Colonic mucosa (tissue), 4 donors: ENCODE results near the gene MYRF. TPM values are rescaled to one million over a fixed set of nuclear protein-coding genes. Genes with fewer than 3 reads are reported as not detected.

Experiments used
- DNase-seq: peaks from one replicate; pipeline ENCODE4 v3.0.0-alpha.2; 2020
- H3K27ac ChIP-seq: fragments of 200-600 bp; one replicate; pipeline ENCODE4 v1.8.0; 2021
- H3K27me3 ChIP-seq: fragments of 200-600 bp; one replicate; pipeline ENCODE4 v1.8.0; 2021
- H3K36me3 ChIP-seq: fragments of 200-600 bp; one replicate; pipeline ENCODE4 v1.8.0; 2021
- H3K4me1 ChIP-seq: fragments of 200-600 bp; one replicate; pipeline ENCODE4 v1.8.0; 2021; ENCODE audit warnings: mild to moderate bottlenecking
- H3K4me3 ChIP-seq: fragments of 200-600 bp; one replicate; pipeline ENCODE4 v1.8.0; 2021
- H3K9ac ChIP-seq, 2 donors: one replicate each; pipeline ENCODE4 v1.7.0; 2013; ENCODE audit warnings: control low read depth in 2 of 2, low read depth in 2 of 2, low read length in 2 of 2
- H3K9me3 ChIP-seq: fragments of 200-600 bp; one replicate; pipeline ENCODE4 v1.8.0; 2021
- CTCF ChIP-seq: fragments of 200-600 bp; IDR thresholded peaks from one replicate; pipeline ENCODE4 v1.8.0; 2022; ENCODE audit warnings: antibody characterized with exemption, mild to moderate bottlenecking
- intact Hi-C: fragments of 100-400 bp; cut with DNase I; formaldehyde crosslinking; loops from one replicate; pipeline ENCODE4 v1.14.1; 2022
- total RNA-seq, 2 donors: library from RNA; stranded (reverse); fragmentation: NEBNext Ultra II Directional in 1 of 2; extraction: Animal tissue kit (Norgen Biotek cat#: 25700) in 1 of 2; gene quantifications; one replicate each; pipeline ENCODE4 v1.2.1, GENCODE V29; 2021
- donor health status: healthy.
- donor health status: DM: no; HTN: no; CAD: no.
- donor health status: DM: no; HTN: no; CAD: no.

Gene MYRF
- total RNA-seq, 2 donors from 2014 or later, result 8.8 to 14.9 TPM

GRCh38 chr11:61803889-61804647, 51.6 kb downstream of the MYRF start:
- Histone ChIP-seq H3K9me3 (no peaks in the 10 kb centered on the region), H3K9ac (no peak overlapping the region), H3K27ac (no peak overlapping the region), H3K27me3 (no peaks in the 10 kb centered on the region), H3K4me3 (no peak overlapping the region), H3K36me3 (no peaks in the 10 kb centered on the region), H3K4me1 (no peaks in the 10 kb centered on the region)
- TF ChIP-seq CTCF, result no peak
- DNase-seq, result no peak
- intact Hi-C loops, result loop anchor here (5.0 to 10.0 kb wide), 2 partner anchors 71 to 278 kb away; no protein-coding TSS in a partner anchor

DNA sequence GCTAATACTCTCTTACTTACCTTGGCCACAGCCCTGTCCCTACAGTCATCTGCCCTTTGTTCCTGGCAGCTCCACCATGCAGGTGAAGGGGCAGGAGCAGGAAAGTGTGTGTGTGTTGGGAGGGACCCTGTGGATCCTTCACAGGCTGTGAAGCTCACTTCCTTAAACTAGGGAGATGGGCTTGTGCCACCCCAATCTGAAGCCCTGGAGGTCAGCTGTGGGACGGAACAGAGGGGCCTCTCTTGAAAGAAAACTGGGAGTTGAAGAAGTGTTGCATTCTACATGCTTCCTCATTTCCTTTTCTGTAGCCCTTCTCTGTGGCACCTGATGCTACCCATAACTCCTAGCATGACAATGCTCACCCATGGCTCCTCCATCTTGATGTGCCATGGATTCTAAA, 52.7 kb downstream of the MYRF start:
- no peaks in the 10 kb centered on the region for H3K27me3 ChIP-seq
- H3K36me3 ChIP-seq, result no peaks in the 10 kb centered on the region
- intact Hi-C loops, result loop anchor here (10.0 kb wide), 1 partner anchor 70 kb away; no protein-coding TSS in a partner anchor
- H3K9ac ChIP-seq, result no peak overlapping the region
- H3K9me3 ChIP-seq, result no peaks in the 10 kb centered on the region
- TF ChIP-seq CTCF, result no peak
- no peak overlapping the region for H3K27ac ChIP-seq
- H3K4me1 ChIP-seq, result no peaks in the 10 kb centered on the region
- no peak overlapping the region for H3K4me3 ChIP-seq
- DNase-seq, result no peak

GRCh38 chr11:61806785-61807184, 54.3 kb downstream of the MYRF start:
- TF ChIP-seq CTCF, result no peak
- no peak for DNase-seq
- H3K9me3 ChIP-seq, result no peaks in the 10 kb centered on the region
- no peak overlapping the region for H3K27ac ChIP-seq
- H3K9ac ChIP-seq, result no peak overlapping the region
- H3K27me3 ChIP-seq, result no peaks in the 10 kb centered on the region
- no peaks in the 10 kb centered on the region for H3K4me1 ChIP-seq
- no peaks in the 10 kb centered on the region for H3K36me3 ChIP-seq
- intact Hi-C loops, result loop anchor here (10.0 kb wide), 1 partner anchor 68 kb away; no protein-coding TSS in a partner anchor
- H3K4me3 ChIP-seq, result no peak overlapping the region

DNA sequence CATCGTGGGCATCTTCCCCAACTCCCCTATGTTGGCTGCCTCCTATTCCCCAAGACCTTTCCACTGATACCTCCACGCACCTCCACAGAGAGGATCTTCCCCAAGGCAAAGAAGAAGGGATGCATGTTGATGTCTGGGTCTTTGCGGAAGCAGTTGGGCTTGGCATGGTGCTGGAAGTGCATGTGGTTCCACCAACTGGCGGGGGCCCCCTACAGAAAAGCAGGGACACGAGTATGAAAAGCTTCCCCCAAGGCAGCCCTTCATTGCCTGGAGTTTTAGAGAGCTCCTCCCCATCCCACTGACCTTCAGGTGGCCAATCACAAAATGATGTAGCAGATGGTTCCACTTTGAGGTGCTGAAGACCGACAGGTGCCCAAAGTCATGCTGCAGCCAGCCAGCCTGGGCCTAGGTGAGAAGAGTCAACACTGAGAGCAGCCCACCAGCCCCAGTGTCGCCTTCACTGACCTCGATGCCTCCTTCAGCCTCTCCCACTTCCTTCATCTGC, 58.3 kb downstream of the MYRF start:
- intact Hi-C loops, result no loop called here
- TF ChIP-seq CTCF, result no peak
- no peak for DNase-seq
- H3K9me3 ChIP-seq, result no peaks in the 10 kb centered on the region
- no peak overlapping the region for H3K27ac ChIP-seq
- no peaks in the 10 kb centered on the region for H3K36me3 ChIP-seq
- H3K4me1 ChIP-seq, result no peaks in the 10 kb centered on the region
- H3K9ac ChIP-seq, result no peak overlapping the region
- H3K27me3 ChIP-seq, result no peaks in the 10 kb centered on the region
- no peak overlapping the region for H3K4me3 ChIP-seq

- no peak for TF ChIP-seq CTCF
- H3K9me3 ChIP-seq, result no peaks in the 10 kb centered on the region
- H3K4me1 ChIP-seq, result no peaks in the 10 kb centered on the region
- no peak overlapping the region for H3K27ac ChIP-seq
- intact Hi-C loops, result no loop called here
- no peaks in the 10 kb centered on the region for H3K27me3 ChIP-seq
- no peak overlapping the region for H3K4me3 ChIP-seq
- DNase-seq, result no peak
- H3K9ac ChIP-seq, result no peak overlapping the region
- H3K36me3 ChIP-seq, result no peaks in the 10 kb centered on the region
Measured at GRCh38 chr11:61811831-61812230, 59.4 kb downstream of the MYRF start.
